Pancreas (tissue), 10 donors: ENCODE measurements around the gene CFAP46. TPM values are rescaled to one million over a fixed set of nuclear protein-coding genes. Genes with fewer than 3 reads are reported as not detected.
A peak's percentile ranks its signal among the peaks of the same experiment; 100 is the strongest.

Experiments
- ATAC-seq, 4 donors: fragments of 200-7000 bp; cut with Tn5 transposase; one replicate each; pipeline versions ENCODE4 v1.8.0 to v1.9.1; 2020; ENCODE audit warnings: mild to moderate bottlenecking in 4 of 4, moderate library complexity in 4 of 4
- DNase-seq, 6 donors: peaks; one replicate each; pipeline ENCODE4 v3.0.0-alpha.2; 2020
- FAIRE-seq: peaks from 2 replicates; lab custom pipeline; 2012; peaks lifted over from hg19 to GRCh38; lab: Jason Lieb, UNC
- H3K27ac ChIP-seq, 4 donors: fragments of 200-600 bp; sonication (generic); 1 replicate in 3 of 4; 2 replicates in 1 of 4; pipeline versions ENCODE4 v1.5.0 to v1.8.0; 2020
- H3K27me3 ChIP-seq, 4 donors: fragments of 200-600 bp; one replicate each; pipeline ENCODE4 v1.8.0; 2021
- H3K36me3 ChIP-seq, 3 donors: fragments of 200-600 bp; sonication (generic) in 1 of 3; one replicate each; pipeline versions ENCODE4 v1.5.0 to v1.8.0; 2020 to 2021
- H3K4me1 ChIP-seq, 3 donors: fragments of 200-600 bp; one replicate each; pipeline ENCODE4 v1.8.0; 2021
- H3K4me3 ChIP-seq, 4 donors: fragments of 200-600 bp; sonication (generic) in 2 of 4; one replicate each; pipeline versions ENCODE4 v1.5.0 to v1.8.0; 2020 to 2021
- H3K9me3 ChIP-seq, 4 donors: fragments of 200-600 bp; one replicate each; pipeline ENCODE4 v1.8.0; 2021
- WGBS, 2 donors: extraction: QIAGEN DNeasy Blood & Tissue Kit; methylation state at CpG; one replicate each; pipeline ENCODE4 v1.1.7; 2013; 5-methylcytosine and 5-hydroxymethylcytosine counted together
- intact Hi-C, 3 donors: fragments of 100-400 bp; cut with DNase I; formaldehyde crosslinking; loops; one replicate each; pipeline versions ENCODE4 v1.11.1 to v1.14.2; 2022
- polyA plus RNA-seq, 2 donors: library from polyadenylated mRNA; stranded (reverse); fragments of 200-250 nt; gene quantifications; one replicate each; pipeline ENCODE4 v1.2.3, GENCODE V29; 2013
- total RNA-seq, 6 donors: library from RNA; stranded (reverse); fragmentation: NEBNext Ultra II Directional in 4 of 6; extraction: Animal tissue kit (Norgen Biotek cat#: 25700) in 4 of 6; gene quantifications; one replicate each; pipeline versions ENCODE4 v1.2.1 to v1.2.4, GENCODE V29; 2021 to 2023
- TF ChIP-seq, protein P1 (sequence below), 4 donors: fragments of 200-600 bp; sonication (generic) in 3 of 4; IDR thresholded peaks; one replicate each; pipeline versions ENCODE4 v1.5.0 to v1.8.0; 2021; ENCODE audit warnings: antibody characterized with exemption in 4 of 4
- donor health status: healthy with polysubstance abuse.
- donor health status: DM: no; HTN: no; CAD: no; lungs with moderate emphysema.
- donor health status: DM: no; HTN: no; CAD: no.
- donor health status: control.
- donor health status: control.
- donor health status: Bipolar disorder and iron deficiency.
- donor health status: DM: yes; HTN: yes; CAD: no.
- donor health status: DM: no; HTN: no; CAD: no.
- donor health status: DM: no; HTN: no; CAD: no.
- donor health status: DM: yes; HTN: yes; CAD: no.

Gene CFAP46
- total and polyA plus RNA-seq, 8 donors, result 0.39 to 1.6 (median 1.0) TPM

DNA sequence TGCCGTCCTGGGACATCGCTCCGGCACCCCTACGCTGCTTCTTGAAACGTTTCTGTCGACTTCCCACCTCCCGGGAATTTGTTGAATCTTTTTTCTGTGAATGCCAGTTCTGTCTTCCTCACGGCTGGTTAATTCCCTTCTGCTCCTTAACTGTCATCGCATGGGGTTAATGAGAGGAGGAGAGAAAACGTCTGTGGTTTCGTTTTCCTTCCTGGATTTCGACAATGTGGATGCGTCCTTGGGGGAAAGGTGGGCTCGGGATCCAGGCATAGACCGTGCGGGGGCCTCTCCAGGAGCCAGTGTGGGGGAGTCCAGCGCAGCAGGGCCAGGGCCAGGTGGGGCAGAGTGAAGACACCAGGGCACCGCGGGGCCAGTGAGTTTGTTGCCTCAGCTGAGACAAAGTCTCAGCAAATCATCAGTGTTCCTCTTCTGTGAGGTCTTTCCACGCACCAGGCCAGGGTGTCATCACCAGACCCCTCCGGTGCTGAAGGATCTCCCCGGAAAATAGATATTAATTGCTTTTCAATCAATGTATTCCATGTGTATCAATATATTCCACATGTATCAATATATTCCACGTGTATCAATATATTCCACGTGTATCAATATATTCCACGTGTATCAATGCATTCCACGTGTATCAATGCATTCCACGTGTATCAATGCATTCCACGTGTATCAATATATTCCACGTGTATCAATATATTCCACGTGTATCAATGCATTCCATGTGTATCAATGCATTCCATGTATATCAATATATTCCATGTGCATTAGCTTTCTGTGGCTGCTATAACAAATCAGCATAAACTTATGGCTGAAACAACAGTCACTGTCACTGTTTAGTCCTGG lies 33.7 kb upstream of the CFAP46 start:
- H3K36me3 ChIP-seq, result no peaks in the 10 kb centered on the region
- no peak for ATAC-seq
- TF ChIP-seq, protein P1, sequence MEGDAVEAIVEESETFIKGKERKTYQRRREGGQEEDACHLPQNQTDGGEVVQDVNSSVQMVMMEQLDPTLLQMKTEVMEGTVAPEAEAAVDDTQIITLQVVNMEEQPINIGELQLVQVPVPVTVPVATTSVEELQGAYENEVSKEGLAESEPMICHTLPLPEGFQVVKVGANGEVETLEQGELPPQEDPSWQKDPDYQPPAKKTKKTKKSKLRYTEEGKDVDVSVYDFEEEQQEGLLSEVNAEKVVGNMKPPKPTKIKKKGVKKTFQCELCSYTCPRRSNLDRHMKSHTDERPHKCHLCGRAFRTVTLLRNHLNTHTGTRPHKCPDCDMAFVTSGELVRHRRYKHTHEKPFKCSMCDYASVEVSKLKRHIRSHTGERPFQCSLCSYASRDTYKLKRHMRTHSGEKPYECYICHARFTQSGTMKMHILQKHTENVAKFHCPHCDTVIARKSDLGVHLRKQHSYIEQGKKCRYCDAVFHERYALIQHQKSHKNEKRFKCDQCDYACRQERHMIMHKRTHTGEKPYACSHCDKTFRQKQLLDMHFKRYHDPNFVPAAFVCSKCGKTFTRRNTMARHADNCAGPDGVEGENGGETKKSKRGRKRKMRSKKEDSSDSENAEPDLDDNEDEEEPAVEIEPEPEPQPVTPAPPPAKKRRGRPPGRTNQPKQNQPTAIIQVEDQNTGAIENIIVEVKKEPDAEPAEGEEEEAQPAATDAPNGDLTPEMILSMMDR (IDR thresholded peaks at IDR 0.05), result no peak
- H3K27me3 ChIP-seq, result peaks cover 0 to under 1% (median 0%) of the 10 kb centered on the region in 4 donors
- FAIRE-seq, result no peak
- intact Hi-C loops, result no loop called here
- no peaks in the 10 kb centered on the region for H3K9me3 ChIP-seq
- H3K4me1 ChIP-seq, result no peaks in the 10 kb centered on the region
- no peak overlapping the region for H3K27ac ChIP-seq
- peak in 1 of 6 donors; percentile 29 for DNase-seq
- no peak overlapping the region for H3K4me3 ChIP-seq
- 49 to 64% methylated on average over 30 of the region's 30 CpGs for WGBS, 2 donors

DNA sequence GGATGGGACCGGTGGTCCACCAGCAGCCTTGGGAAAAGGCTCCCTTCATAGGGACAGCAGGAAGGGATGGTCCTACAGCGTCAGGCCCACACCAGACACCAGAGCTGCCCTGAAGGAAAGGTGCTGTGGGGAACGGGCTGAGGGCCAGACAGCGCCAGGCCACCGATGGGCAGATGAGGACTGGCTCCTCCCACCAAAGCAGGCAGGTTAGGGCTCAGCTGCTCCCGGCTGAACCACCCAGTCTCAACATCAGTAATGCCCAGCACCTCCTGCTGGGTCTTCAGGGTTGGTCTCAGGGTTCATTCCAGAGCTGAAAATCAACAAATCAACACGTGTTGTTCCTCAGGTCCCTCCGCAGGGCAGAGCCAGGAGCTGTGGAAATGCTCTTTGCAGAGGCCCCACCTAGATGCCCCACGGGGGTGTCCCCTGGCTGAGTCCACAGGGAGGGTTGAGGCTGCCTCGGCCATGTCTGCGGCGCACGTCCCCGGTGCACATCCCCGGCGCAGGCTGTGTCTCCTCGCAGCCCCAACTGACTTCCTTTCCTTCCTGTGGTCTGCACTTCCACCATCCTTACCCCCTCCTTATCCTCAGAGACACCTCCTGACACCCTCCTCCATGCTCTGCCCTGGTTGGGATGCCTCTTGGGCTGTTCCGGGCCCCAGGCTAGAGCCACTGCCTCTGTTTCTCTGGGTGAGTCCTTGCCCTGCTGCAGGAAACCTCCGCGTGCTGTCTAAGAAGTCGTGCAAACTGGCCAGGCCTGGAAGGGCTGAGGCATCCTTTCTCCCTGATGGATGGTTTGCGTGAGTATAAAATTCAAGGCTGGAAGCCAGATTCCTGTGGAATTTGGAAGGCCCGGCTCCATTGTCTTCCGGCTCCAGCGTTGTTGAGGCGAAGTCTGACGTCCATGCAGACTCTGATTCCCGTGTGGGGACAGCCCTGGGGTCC lies 32.8 kb upstream of the CFAP46 start:
- no peak for ATAC-seq
- H3K36me3 ChIP-seq, result no peaks in the 10 kb centered on the region
- 54 to 61% methylated on average over 28 of the region's 28 CpGs for WGBS, 2 donors
- FAIRE-seq, result no peak
- no peaks in the 10 kb centered on the region for H3K4me1 ChIP-seq
- TF ChIP-seq, protein P1 (IDR thresholded peaks at IDR 0.05), result no peak
- DNase-seq, result peak in 2 of 6 donors; percentile 36 to 51
- H3K9me3 ChIP-seq, result no peaks in the 10 kb centered on the region
- H3K27ac ChIP-seq, result no peak overlapping the region
- no peak overlapping the region for H3K4me3 ChIP-seq
- intact Hi-C loops, result no loop called here
- peaks cover 0 to 6% (median 0%) of the 10 kb centered on the region in 4 donors for H3K27me3 ChIP-seq

DNA sequence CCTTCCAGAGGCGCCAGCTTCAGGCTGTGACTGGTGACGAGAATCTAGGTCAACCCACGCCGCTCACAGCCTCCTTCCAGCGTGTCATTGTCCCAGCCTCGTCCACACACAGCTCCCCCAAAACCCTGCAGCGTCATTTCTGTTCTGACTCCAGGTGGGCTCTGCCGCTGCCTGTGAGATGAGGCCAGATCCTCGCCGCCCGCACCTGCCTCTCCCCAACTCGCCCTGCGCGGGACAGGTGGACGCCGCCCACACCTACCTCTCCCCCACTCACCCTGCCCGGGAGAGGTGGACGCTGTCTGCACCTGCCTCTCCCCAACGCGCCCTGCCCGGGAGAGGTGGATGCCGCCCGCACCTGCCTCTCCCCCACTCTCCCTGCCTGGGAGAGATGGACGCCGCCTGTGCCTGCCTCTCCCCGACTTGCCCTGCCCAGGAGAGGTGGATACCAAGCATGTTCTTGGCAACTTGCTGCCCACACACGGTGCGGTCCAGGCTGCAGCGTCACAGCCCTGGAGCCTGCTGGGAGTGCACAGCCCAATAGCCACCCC lies 32.0 kb upstream of the CFAP46 start:
- TF ChIP-seq, protein P1 (IDR thresholded peaks at IDR 0.05), result no peak
- no peak for FAIRE-seq
- Histone ChIP-seq H3K9me3 (no peaks in the 10 kb centered on the region), H3K4me3 (no peak overlapping the region), H3K27ac (no peak overlapping the region), H3K36me3 (no peaks in the 10 kb centered on the region), H3K27me3 (peaks cover 0 to 6% (median 0%) of the 10 kb centered on the region in 4 donors), H3K4me1 (no peaks in the 10 kb centered on the region)
- DNase-seq, result peak in 1 of 6 donors; percentile 44
- WGBS, 2 donors, result 48 to 55% methylated on average over 29 of the region's 29 CpGs
- intact Hi-C loops, result no loop called here
- ATAC-seq, result no peak

DNA sequence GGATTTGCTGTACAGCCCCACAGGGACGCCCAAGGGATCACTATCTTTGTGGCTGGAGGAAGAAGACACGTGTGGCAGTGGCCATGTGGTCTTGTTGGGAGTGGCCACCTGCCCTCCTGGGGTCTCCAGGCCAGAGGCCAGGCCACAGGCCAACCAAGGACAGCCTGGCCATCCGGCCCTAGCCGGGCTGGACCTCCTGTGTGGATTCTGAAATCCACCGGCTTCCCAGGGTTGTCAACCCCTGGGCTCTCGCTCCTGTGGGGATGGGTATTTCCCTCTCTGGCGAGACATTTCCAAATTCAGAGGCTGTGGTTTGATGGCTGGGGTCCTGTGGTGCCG lies 31.5 kb upstream of the CFAP46 start:
- ATAC-seq, result no peak
- no peak for FAIRE-seq
- peak in 1 of 6 donors; percentile 41 for DNase-seq
- TF ChIP-seq, protein P1 (IDR thresholded peaks at IDR 0.05), result no peak
- no peaks in the 10 kb centered on the region for H3K4me1 ChIP-seq
- H3K27ac ChIP-seq, result no peak overlapping the region
- WGBS, 2 donors, result 45 to 66% methylated on average over 8 of the region's 8 CpGs
- H3K9me3 ChIP-seq, result no peaks in the 10 kb centered on the region
- peaks cover 0 to 6% (median under 1%) of the 10 kb centered on the region in 4 donors for H3K27me3 ChIP-seq
- intact Hi-C loops, result no loop called here
- no peaks in the 10 kb centered on the region for H3K36me3 ChIP-seq
- no peak overlapping the region for H3K4me3 ChIP-seq
